OCI-M2 (cell line): Measurements from ENCODE around the gene EMID1.
"Not testable (repeated sequence)": the region's sequence is repeated elsewhere in the genome, so short reads cannot be mapped to it uniquely, and the experiment has no call there.

Experiments
- DNase-seq: peaks from one replicate; lab custom pipeline; 2025; ENCODE audit not compliant: unreplicated experiment; lab: John Stamatoyannopoulos, UW

The EMID1 gene

GRCh38 chr22:29208879-29209623, 3.4 kb downstream of the EMID1 start:
- DNase-seq = no peak

- no peak for DNase-seq
Observed at GRCh38 chr22:29209624-29209929, 3.9 kb downstream of the EMID1 start.

GRCh38 chr22:29211066-29211465, 5.4 kb downstream of the EMID1 start:
- DNase-seq = no peak

- DNase-seq = no peak
Observed at GRCh38 chr22:29211466-29211865, 5.8 kb downstream of the EMID1 start.

- no peak for DNase-seq
Observed at GRCh38 chr22:29212743-29213142, 7.0 kb downstream of the EMID1 start.

- DNase-seq = no peak
Observed at GRCh38 chr22:29213493-29213892, 7.8 kb downstream of the EMID1 start.

- DNase-seq = no peak
Observed at GRCh38 chr22:29214232-29214631, 8.5 kb downstream of the EMID1 start.

- DNase-seq = no peak
Observed at GRCh38 chr22:29215012-29215860, 9.5 kb downstream of the EMID1 start.

- no peak for DNase-seq
Observed at GRCh38 chr22:29216011-29216872, 10.5 kb downstream of the EMID1 start.

- DNase-seq = no peak
Observed at GRCh38 chr22:29216873-29217666, 11.4 kb downstream of the EMID1 start.

GRCh38 chr22:29217827-29218757, 12.4 kb downstream of the EMID1 start:
- no peak for DNase-seq

- no peak for DNase-seq
Observed at GRCh38 chr22:29218758-29219408, 13.2 kb downstream of the EMID1 start.

- DNase-seq = not testable (repeated sequence)
Observed at GRCh38 chr22:29219409-29219782, 13.7 kb downstream of the EMID1 start.

GRCh38 chr22:29219881-29220670, 14.4 kb downstream of the EMID1 start:
- no peak for DNase-seq

GRCh38 chr22:29224121-29224858, 18.6 kb downstream of the EMID1 start:
- DNase-seq = no peak

GRCh38 chr22:29224859-29225410, 19.2 kb downstream of the EMID1 start:
- no peak for DNase-seq

- DNase-seq = no peak
Observed at GRCh38 chr22:29225422-29226090, 19.9 kb downstream of the EMID1 start.
